H1 (cell line): ENCODE measurements around the gene SH3D19. TPM values are rescaled to one million over a fixed set of nuclear protein-coding genes. Genes with fewer than 3 reads are reported as not detected.

Source experiments
- CTCF ChIA-PET: fragments of 300-600 bp; sonication (Branson Sonifier 250); formaldehyde crosslinking; loops from one replicate; lab custom pipeline; 2021; ENCODE audit not compliant: partially characterized antibody; lab: Charles Lee
- POLR2A ChIA-PET: fragments of 300-600 bp; sonication (Branson Sonifier 250); formaldehyde crosslinking; loops from one replicate; lab custom pipeline; 2021; ENCODE audit warnings: inconsistent platforms; ENCODE audit not compliant: partially characterized antibody; lab: Charles Lee
- DNase-seq, 2 experiments: peaks; one replicate each; pipeline versions ENCODE4 v3.0.0 to v3.0.0-alpha.2; 2010 to 2022; ENCODE audit warnings: low spot score in 2 of 2, low read depth in 1 of 2, mixed read lengths in 1 of 2
- FAIRE-seq: peaks from 2 replicates; lab custom pipeline; 2011; peaks lifted over from hg19 to GRCh38; lab: Jason Lieb, UNC
- H2AFZ ChIP-seq: 2 replicates; pipeline ENCODE4 v1.8.1; 2012; ENCODE audit warnings: low read length, inconsistent platforms
- H2AK5ac ChIP-seq: 2 replicates; pipeline ENCODE4 v1.6.1; 2013; ENCODE audit warnings: low read depth, low read length
- H2BK120ac ChIP-seq: replicated peaks from 2 replicates; pipeline ENCODE3; 2013; ENCODE audit warnings: low read depth, low read length, inconsistent platforms
- H2BK12ac ChIP-seq: 2 replicates; pipeline ENCODE4 v1.6.1; 2013; ENCODE audit warnings: low read depth, low read length
- H2BK15ac ChIP-seq: 2 replicates; pipeline ENCODE4 v1.6.1; 2013; ENCODE audit warnings: low read length
- H2BK20ac ChIP-seq: 2 replicates; pipeline ENCODE4 v1.6.1; 2013; ENCODE audit warnings: low read length
- H2BK5ac ChIP-seq: 2 replicates; pipeline ENCODE4 v1.6.1; 2013; ENCODE audit warnings: low read depth, low read length
- H3K14ac ChIP-seq: 2 replicates; pipeline ENCODE4 v1.6.1; 2013; ENCODE audit warnings: inconsistent platforms; ENCODE audit not compliant: insufficient read length
- H3K18ac ChIP-seq: 2 replicates; pipeline ENCODE4 v1.6.1; 2013; ENCODE audit warnings: low read length; ENCODE audit errors: extremely low read depth
- H3K23ac ChIP-seq: 2 replicates; pipeline ENCODE4 v1.6.1; 2013; ENCODE audit warnings: inconsistent platforms; ENCODE audit not compliant: insufficient read length
- H3K23me2 ChIP-seq: 2 replicates; pipeline ENCODE4 v1.6.1; 2013; ENCODE audit warnings: low read depth, low read length
- H3K27ac ChIP-seq: 2 replicates; pipeline ENCODE4 v1.6.1; 2011; ENCODE audit warnings: low read depth, low read length, inconsistent platforms
- H3K27me3 ChIP-seq, 4 experiments: replicated peaks in 1 of 4; 1 replicate in 1 of 4; 2 replicates in 3 of 4; pipeline versions ENCODE4 v1.6.1 to v1.8.1; 2011 to 2013; ENCODE audit warnings: low read length in 3 of 4, mild to moderate bottlenecking in 3 of 4, inconsistent platforms in 2 of 4, mixed read lengths in 2 of 4, moderate library complexity in 1 of 4; ENCODE audit not compliant: control insufficient read depth in 3 of 4, insufficient read depth in 3 of 4; ENCODE audit errors: extremely low read depth in 1 of 4
- H3K36me3 ChIP-seq, 4 experiments: 2 replicates each; pipeline versions ENCODE4 v1.6.1 to v1.8.1; 2011 to 2013; ENCODE audit warnings: mild to moderate bottlenecking in 4 of 4, low read length in 3 of 4, moderate library complexity in 2 of 4, control low read depth in 1 of 4, inconsistent platforms in 1 of 4; ENCODE audit not compliant: insufficient read depth in 4 of 4, control insufficient read depth in 2 of 4
- H3K4ac ChIP-seq: replicated peaks from 2 replicates; pipeline ENCODE3; 2013; ENCODE audit warnings: low read length, low read depth, mixed read lengths, inconsistent platforms; ENCODE audit not compliant: insufficient read length
- H3K4me1 ChIP-seq, 4 experiments: replicated peaks in 1 of 4; 1 replicate in 1 of 4; 2 replicates in 3 of 4; pipeline versions ENCODE4 v1.6.1 to v1.8.1; 2011 to 2013; ENCODE audit warnings: low read length in 3 of 4, inconsistent platforms in 2 of 4, mixed read lengths in 1 of 4; ENCODE audit not compliant: insufficient read depth in 4 of 4, control insufficient read depth in 3 of 4
- H3K4me2 ChIP-seq, 2 experiments: 2 replicates each; pipeline versions ENCODE4 v1.6.1 to v1.8.1; 2011 to 2013; ENCODE audit warnings: low read depth in 2 of 2, low read length in 2 of 2, control low read depth in 1 of 2, inconsistent platforms in 1 of 2, mild to moderate bottlenecking in 1 of 2; ENCODE audit not compliant: insufficient read depth in 1 of 2
- H3K4me3 ChIP-seq, 4 experiments: fragments of 200-600, 300-600 bp in 1 of 4; sonication (generic), shearing (Covaris generic), sonication (Bioruptor Twin) in 1 of 4; 2 replicates each; pipeline versions ENCODE4 v1.5.1 to v1.8.1; 2011 to 2016; ENCODE audit warnings: low read length in 4 of 4, low read depth in 3 of 4, control low read depth in 2 of 4, inconsistent platforms in 2 of 4, mild to moderate bottlenecking in 2 of 4, mixed read lengths in 1 of 4, moderate library complexity in 1 of 4; ENCODE audit not compliant: insufficient read depth in 2 of 4; ENCODE audit errors: extremely low read depth in 1 of 4
- H3K56ac ChIP-seq: replicated peaks from 2 replicates; pipeline ENCODE3; 2013; ENCODE audit warnings: low read depth, mild to moderate bottlenecking, mixed read lengths, low read length, inconsistent platforms; ENCODE audit not compliant: insufficient read length
- H3K79me1 ChIP-seq: 2 replicates; pipeline ENCODE4 v1.6.1; 2013; ENCODE audit warnings: low read depth, low read length, control low read depth
- H3K79me2 ChIP-seq, 2 experiments: 2 replicates each; pipeline versions ENCODE4 v1.6.1 to v1.8.1; 2012 to 2013; ENCODE audit warnings: low read length in 2 of 2, mild to moderate bottlenecking in 2 of 2, inconsistent platforms in 1 of 2; ENCODE audit not compliant: insufficient read depth in 2 of 2, control insufficient read depth in 1 of 2
- H3K9ac ChIP-seq, 4 experiments: replicated peaks in 1 of 4; 1 replicate in 1 of 4; 2 replicates in 3 of 4; pipeline versions ENCODE4 v1.6.1 to v1.8.1; 2011 to 2013; ENCODE audit warnings: low read depth in 3 of 4, low read length in 3 of 4, control low read depth in 2 of 4, mild to moderate bottlenecking in 2 of 4, moderate library complexity in 2 of 4, inconsistent platforms in 1 of 4; ENCODE audit errors: extremely low read depth in 1 of 4
- H3K9me3 ChIP-seq, 2 experiments: 2 replicates each; pipeline versions ENCODE4 v1.6.1 to v1.8.1; 2012 to 2013; ENCODE audit warnings: mild to moderate bottlenecking in 2 of 2, moderate library complexity in 2 of 2, control low read depth in 1 of 2, inconsistent platforms in 1 of 2, low read depth in 1 of 2, low read length in 1 of 2, mixed read lengths in 1 of 2; ENCODE audit not compliant: insufficient read depth in 2 of 2
- H4K20me1 ChIP-seq, 2 experiments: replicated peaks in 1 of 2; 2 replicates each; pipeline versions ENCODE3 to v1.8.1; 2011 to 2013; ENCODE audit warnings: inconsistent platforms in 2 of 2, low read length in 2 of 2, mild to moderate bottlenecking in 1 of 2; ENCODE audit not compliant: insufficient read depth in 2 of 2, control insufficient read depth in 1 of 2
- H4K5ac ChIP-seq: 2 replicates; pipeline ENCODE4 v1.6.1; 2013; ENCODE audit warnings: low read length, low read depth, mixed read lengths, inconsistent platforms; ENCODE audit not compliant: insufficient read length
- H4K8ac ChIP-seq: 2 replicates; pipeline ENCODE4 v1.8.0; 2013; ENCODE audit warnings: mild to moderate bottlenecking, moderate library complexity, low read length, inconsistent platforms; ENCODE audit not compliant: insufficient read depth; ENCODE audit errors: extremely low read depth
- H4K91ac ChIP-seq: replicated peaks from 2 replicates; pipeline ENCODE3; 2013; ENCODE audit warnings: low read length, mixed read lengths, inconsistent platforms; ENCODE audit not compliant: insufficient read length
- BRCA1 ChIP-seq: IDR thresholded peaks from 2 replicates; pipeline ENCODE4 v1.6.1; 2012; ENCODE audit warnings: low read depth, low read length, improper control_type of control experiment
- EGR1 ChIP-seq: IDR thresholded peaks from 2 replicates; pipeline ENCODE4 v1.6.1; 2011; ENCODE audit warnings: low read depth, low read length, borderline replicate concordance
- EP300 ChIP-seq, 2 experiments: IDR thresholded peaks; 1 replicate in 1 of 2; 2 replicates in 1 of 2; pipeline ENCODE4 v1.6.1; 2011 to 2012; ENCODE audit warnings: low read depth in 2 of 2, low read length in 2 of 2, mild to moderate bottlenecking in 2 of 2, borderline replicate concordance in 1 of 2, inconsistent platforms in 1 of 2, moderate library complexity in 1 of 2
- FOSL1 ChIP-seq: IDR thresholded peaks from 2 replicates; pipeline ENCODE4 v1.6.1; 2011; ENCODE audit warnings: mild to moderate bottlenecking, low read depth, low read length, moderate library complexity; ENCODE audit not compliant: insufficient read depth
- HDAC2 ChIP-seq, 2 experiments: fragments of 300-600 bp in 1 of 2; sonication (generic) in 1 of 2; IDR thresholded peaks; 2 replicates each; pipeline ENCODE4 v1.6.1; 2011 to 2012; ENCODE audit warnings: low read depth in 2 of 2, low read length in 2 of 2, mild to moderate bottlenecking in 2 of 2, moderate library complexity in 2 of 2, borderline replicate concordance in 1 of 2, inconsistent platforms in 1 of 2
- POLR2A ChIP-seq, 2 experiments: IDR thresholded peaks; 1 replicate in 1 of 2; 2 replicates in 1 of 2; pipeline ENCODE4 v1.6.1; 2011; ENCODE audit warnings: low read depth in 2 of 2, low read length in 2 of 2, mild to moderate bottlenecking in 2 of 2; ENCODE audit errors: control extremely low read depth in 1 of 2
- TAF1 ChIP-seq: IDR thresholded peaks from 2 replicates; pipeline ENCODE4 v1.6.1; 2011; ENCODE audit warnings: mild to moderate bottlenecking, low read depth, low read length
- WGBS, 2 experiments: shearing (Covaris generic) in 1 of 2; methylation state at CpG; one replicate each; pipeline versions ENCODE4 v1.1.6 to v1.1.7; 2013 to 2015; ENCODE audit warnings: low lambda C conversion rate in 2 of 2, mixed read lengths in 2 of 2, inconsistent platforms in 1 of 2, low coverage in 1 of 2, missing lambda C conversion rate in 1 of 2; ENCODE audit not compliant: insufficient replicate concordance in 2 of 2, insufficient coverage in 1 of 2, insufficient read length in 1 of 2; ENCODE audit errors: extremely low coverage in 1 of 2, missing lambda C conversion rate in 1 of 2; 5-methylcytosine and 5-hydroxymethylcytosine counted together
- polyA plus RNA-seq, 7 experiments: library from polyadenylated mRNA; depleted of rRNA in 3 of 7; stranded (reverse) in 5 of 7; unstranded in 2 of 7; fragments of >200 nt in 5 of 7; fragments of 200-250 nt in 2 of 7; gene quantifications; 1 replicate in 5 of 7; 2 replicates in 1 of 7; 4 replicates in 1 of 7; pipeline versions ENCODE4 v1.2.1 to v1.2.3, GENCODE V29; 2011 to 2013; ENCODE audit warnings: missing spikeins in 2 of 7, mixed read lengths in 2 of 7
- total RNA-seq: library from RNA; stranded (reverse); fragmentation: NEBNext Ultra II Directional; extraction: Animal tissue kit (Norgen Biotek cat#: 25700); gene quantifications from 2 replicates; pipeline ENCODE4 v1.2.1, GENCODE V29; 2021

Gene SH3D19
- total and polyA plus RNA-seq, 2 of the 8 experiments (the other 6 are each of a cell fraction or from before 2014, with no cell fraction given) = 11.7 to 51.3 TPM

GRCh38 chr4:151163855-151164254 lies 161.6 kb downstream of the SH3D19 start:
- Histone ChIP-seq H4K20me1 (no peaks in the 10 kb centered on the region), H3K27me3 (no peaks in the 10 kb centered on the region), H2BK20ac (no peak overlapping the region), H3K4me2 (no peak overlapping the region), H3K36me3 (peaks cover 0 to 11% (median 0%) of the 10 kb centered on the region in 4 experiments; a peak in 2 of 8 replicates), H2BK15ac (no peak overlapping the region), H4K5ac (no peak overlapping the region), H3K9ac (no peak overlapping the region), H2BK5ac (no peak overlapping the region), H3K79me1 (no peaks in the 10 kb centered on the region; the same call in 1 of the 2 replicates), H2AK5ac (no peak overlapping the region), H3K14ac (no peak overlapping the region), H3K18ac (no peak overlapping the region), H3K27ac (no peak overlapping the region), H3K23ac (no peak overlapping the region), H4K91ac (no peak overlapping the region), H3K9me3 (peaks cover 0 to 4% of the 10 kb centered on the region in 2 experiments; a peak in 1 of 4 replicates), H3K56ac (no peak overlapping the region), H3K4ac (no peak overlapping the region), H3K23me2 (no peaks in the 10 kb centered on the region), H2AFZ (no peak overlapping the region), H3K4me3 (no peak overlapping the region), H3K4me1 (peaks cover 0 to 5% (median 4%) of the 10 kb centered on the region in 4 experiments; a peak in 3 of 7 replicates), H2BK120ac (no peak overlapping the region), H4K8ac (no peak overlapping the region), H2BK12ac (no peak overlapping the region), H3K79me2 (no peaks in the 10 kb centered on the region)
- ChIA-PET CTCF (interaction anchor here (0.6 to 1.4 kb wide), 2 partner anchors 31 to 195 kb away, joined by 3 to 4 read pairs; no protein-coding TSS in a partner anchor), POLR2A (interaction anchor here (0.6 kb wide), 1 partner anchor 95 kb away, joined by 3 read pairs; no protein-coding TSS in a partner anchor)
- DNase-seq (no peak), FAIRE-seq (no peak)
- 95% methylated on average over 1 of the region's 1 CpG; no CpG with 5 or more reads in 1 of the 2 experiments for WGBS, 2 experiments
- TF ChIP-seq POLR2A (IDR thresholded peaks at IDR 0.05; ENCODE audit: control extremely low read depth in 1 of 2, low read depth in 2 of 2, low read length in 2 of 2) = no peak
- TF ChIP-seq FOSL1 = no peak
- TF ChIP-seq EGR1 = no peak
- no peak for TF ChIP-seq TAF1
- TF ChIP-seq EP300 (IDR thresholded peaks at IDR 0.05; ENCODE audit: borderline replicate concordance in 1 of 2, low read depth in 2 of 2, low read length in 2 of 2) = no peak
- no peak for TF ChIP-seq BRCA1
- no peak for TF ChIP-seq HDAC2 (IDR thresholded peaks at IDR 0.05; ENCODE audit: borderline replicate concordance in 1 of 2, low read depth in 2 of 2, low read length in 2 of 2)
